ENCODE measurements around the gene SSUH2.

SSUH2 gene

GRCh38 chr3:8579943-8580342 lies 64.7 kb downstream of the SSUH2 start:
- DNase-seq (ENCODE audit: low read depth in 2 of 2), result no peak

DNA sequence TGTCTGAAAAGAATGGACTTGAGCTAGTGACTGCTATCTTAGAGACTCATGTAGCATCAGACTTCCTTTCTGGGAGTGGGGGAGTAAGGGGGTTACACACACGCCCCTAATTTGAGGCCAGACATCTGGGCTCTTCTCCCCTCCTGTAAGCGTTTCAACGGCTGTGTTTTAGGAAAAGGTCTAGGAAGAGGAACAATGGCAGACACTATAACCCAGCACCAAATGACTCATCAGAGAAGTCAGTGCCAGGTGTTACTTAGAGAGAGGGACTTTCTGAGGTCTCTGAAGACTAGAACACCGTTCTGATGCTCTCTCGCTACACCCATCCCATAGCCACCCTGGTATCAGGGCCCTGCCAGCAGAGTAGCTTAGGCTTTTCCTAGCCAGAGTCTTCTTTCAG lies 65.5 kb downstream of the SSUH2 start:
- DNase-seq (ENCODE audit: low read depth in 2 of 2), result no peak

GRCh38 chr3:8578282-8578681 lies 66.3 kb downstream of the SSUH2 start:
- no peak for DNase-seq (ENCODE audit: low read depth in 2 of 2)

- DNase-seq (ENCODE audit: low read depth in 2 of 2), result no peak
These were observed 67.6 kb downstream of the SSUH2 start for GRCh38 chr3:8576841-8577571.

DNA sequence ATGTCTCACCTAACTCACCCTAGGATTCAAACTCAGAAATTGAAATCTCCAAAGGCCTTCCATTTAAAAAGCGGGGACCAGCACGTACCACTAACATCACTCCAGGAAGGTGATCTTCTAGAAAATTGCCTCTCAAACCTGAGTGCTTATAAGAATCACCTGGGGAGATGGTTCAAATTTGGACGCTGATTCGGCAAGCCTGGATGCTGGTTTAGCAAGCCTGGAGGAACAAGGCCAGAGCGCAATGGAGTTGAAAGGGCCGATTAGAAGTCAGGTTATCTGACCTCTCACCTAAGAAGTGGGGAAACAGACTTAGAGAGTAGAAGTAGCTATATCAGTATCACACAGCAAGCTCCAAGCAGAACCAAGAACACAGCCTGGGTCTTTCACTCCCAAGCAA lies 68.2 kb downstream of the SSUH2 start:
- no peak for DNase-seq (ENCODE audit: low read depth in 2 of 2)

DNA sequence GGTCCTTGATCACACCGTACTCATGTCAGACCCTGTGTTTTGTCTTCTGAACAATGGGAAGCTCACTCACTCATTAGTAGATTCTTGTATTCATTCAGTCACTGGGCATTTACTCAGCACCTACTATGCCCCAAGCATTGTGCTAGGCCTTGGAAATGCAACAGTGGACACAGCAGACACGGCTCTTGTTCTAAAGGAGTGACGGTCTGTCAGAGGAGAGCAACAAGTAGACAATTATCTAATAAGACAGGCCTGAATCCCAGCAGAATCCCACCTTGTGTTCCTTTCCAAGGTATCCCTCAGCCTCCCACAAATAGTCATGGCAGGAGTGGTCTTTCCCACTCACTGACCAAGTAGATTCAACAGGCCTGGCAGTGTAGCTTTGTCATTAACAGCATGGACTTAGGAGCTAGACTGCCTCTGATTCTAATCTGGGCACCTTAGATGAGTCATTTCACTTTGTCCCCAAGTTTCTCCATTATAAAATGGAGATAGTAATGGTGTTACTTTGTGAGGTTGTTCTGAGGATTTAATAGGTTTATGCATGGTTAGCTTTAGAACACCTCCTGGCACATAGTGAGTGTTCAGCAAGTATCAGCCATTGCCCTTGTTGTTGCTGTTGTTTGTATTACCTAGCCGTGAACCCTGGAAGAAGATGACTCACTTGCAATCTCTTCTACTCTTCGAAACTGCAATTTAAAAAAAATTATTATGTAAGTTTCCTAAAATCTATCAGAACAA lies 69.1 kb downstream of the SSUH2 start:
- DNase-seq (ENCODE audit: low read depth in 2 of 2), result no peak

DNA sequence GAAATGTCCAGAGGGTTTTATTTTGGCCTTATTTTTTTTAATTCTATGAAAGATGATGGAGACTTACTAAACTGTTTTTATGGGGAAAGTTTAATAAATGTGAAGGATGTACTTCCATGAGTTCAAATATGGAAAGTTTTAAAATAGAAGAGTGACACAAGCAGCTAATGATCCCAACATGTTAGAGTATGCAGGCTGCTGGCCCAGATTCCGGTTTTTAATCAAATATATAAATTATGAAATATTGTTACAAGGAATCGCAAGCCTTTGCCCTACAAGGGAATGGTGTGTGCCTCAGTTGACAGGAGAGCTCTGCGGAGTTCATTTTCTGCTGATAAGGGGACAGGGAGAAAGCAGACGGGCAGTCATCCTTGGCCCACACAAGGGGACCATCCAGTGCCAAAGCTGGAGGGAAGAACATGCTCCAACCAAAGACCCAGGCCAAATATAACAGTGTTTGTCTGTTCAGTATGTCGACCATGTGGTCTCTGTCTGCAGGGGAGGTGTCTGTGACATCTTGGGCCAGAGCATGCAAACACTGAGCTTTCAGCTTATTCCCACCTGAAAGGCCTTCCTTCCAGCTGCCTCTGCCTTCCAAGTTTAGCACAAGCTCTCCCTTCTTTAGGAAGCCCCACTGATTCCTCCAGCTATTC lies 69.8 kb downstream of the SSUH2 start:
- DNase-seq (ENCODE audit: low read depth in 2 of 2), result no peak

GRCh38 chr3:8574040-8574669 lies 70.4 kb downstream of the SSUH2 start:
- no peak for DNase-seq (ENCODE audit: low read depth in 2 of 2)

DNA sequence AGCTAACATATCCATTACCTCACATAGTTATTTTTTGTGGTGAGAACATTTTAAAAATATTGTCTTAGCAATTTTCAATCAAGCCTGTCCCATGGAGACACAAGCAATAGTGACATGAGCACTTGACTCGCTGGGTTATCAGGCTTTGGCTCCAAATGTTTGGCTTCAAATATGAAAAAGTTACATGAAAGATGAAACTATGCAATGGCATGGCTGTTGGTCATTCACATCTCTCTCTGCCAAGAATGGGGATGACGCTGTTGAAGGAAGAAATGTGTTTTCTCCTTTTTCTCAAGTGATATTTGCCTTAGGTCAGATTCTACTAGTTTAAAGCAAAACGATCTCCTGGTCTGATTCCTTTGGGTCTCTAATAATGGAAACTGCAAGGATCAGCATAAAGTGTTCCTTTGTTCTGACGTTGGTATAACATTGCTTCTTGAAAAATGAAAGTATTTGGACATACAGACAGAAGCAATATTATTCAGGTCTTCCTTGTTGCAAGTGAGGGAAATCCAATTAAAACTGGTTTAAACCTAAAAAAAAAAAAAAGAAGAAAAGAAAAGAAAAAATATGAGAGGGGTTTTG lies 71.2 kb downstream of the SSUH2 start:
- no peak for DNase-seq (ENCODE audit: low read depth in 2 of 2)

DNA sequence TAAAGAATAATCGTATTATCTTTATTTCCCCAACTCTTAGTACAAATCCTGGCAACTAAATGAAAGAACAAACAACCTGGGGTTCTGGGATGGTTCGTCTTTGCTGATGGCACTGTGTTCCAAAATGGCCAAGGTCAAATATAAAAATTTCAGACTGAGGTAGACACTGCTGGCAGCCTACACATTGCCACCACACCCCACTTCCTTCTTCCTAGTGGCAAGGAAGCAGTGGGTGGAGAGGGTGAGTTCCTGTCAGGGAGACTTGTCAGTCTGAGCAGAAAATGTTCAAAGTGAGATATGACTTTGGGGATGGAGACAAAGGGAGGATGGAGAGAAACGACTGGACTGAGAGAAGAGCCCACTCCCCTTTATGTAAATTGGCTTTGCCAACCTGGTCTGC lies 73.3 kb downstream of the SSUH2 start:
- DNase-seq (ENCODE audit: low read depth in 2 of 2), result no peak

Measured in stimulated activated CD4-positive, alpha-beta T cell treated with anti-CD3 and anti-CD28 coated beads, Interleukin-4, amount 100 ng/mL, for 48 hours (primary cell).